ENCODE results near the gene PAQR7.

DNA sequence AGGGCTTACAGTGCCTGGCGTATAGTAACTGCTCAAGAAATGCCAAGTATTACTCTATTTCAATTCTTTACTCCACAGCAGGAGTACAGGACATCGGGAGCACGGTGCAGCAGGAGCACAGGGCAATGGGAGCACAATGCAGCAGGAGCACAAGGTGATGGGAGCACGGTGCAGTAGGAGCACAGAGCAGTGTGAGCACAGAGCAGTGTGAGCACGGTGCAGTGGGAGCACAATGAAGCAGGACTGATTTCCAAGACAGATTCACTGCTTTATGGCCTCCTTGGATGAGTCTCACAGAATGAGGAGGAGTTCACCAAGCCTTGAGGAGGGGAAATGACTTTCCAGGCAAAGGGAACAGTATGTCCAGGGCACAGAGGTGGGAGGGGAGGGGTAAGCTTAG, 5.0 kb upstream of the PAQR7 start:
- TF ChIP-seq, protein P1, sequence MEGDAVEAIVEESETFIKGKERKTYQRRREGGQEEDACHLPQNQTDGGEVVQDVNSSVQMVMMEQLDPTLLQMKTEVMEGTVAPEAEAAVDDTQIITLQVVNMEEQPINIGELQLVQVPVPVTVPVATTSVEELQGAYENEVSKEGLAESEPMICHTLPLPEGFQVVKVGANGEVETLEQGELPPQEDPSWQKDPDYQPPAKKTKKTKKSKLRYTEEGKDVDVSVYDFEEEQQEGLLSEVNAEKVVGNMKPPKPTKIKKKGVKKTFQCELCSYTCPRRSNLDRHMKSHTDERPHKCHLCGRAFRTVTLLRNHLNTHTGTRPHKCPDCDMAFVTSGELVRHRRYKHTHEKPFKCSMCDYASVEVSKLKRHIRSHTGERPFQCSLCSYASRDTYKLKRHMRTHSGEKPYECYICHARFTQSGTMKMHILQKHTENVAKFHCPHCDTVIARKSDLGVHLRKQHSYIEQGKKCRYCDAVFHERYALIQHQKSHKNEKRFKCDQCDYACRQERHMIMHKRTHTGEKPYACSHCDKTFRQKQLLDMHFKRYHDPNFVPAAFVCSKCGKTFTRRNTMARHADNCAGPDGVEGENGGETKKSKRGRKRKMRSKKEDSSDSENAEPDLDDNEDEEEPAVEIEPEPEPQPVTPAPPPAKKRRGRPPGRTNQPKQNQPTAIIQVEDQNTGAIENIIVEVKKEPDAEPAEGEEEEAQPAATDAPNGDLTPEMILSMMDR (IDR thresholded peaks at IDR 0.05; ENCODE audit: insufficient read depth, low read depth, low read length), result no peak
- TF ChIP-seq EZH2 (IDR thresholded peaks at IDR 0.05; ENCODE audit: insufficient read depth, low read length), result no peak

Measured in astrocyte (in vitro differentiated cells and primary cell).